Effector memory CD8-positive, alpha-beta T cell (primary cell): ENCODE measurements around the gene PSMB3.
A peak's percentile ranks its signal among the peaks of the same experiment; 100 is the strongest.

Experiments
- ATAC-seq: fragments of 150-1000 bp; cut with Tn5 transposase; replicated peaks from 2 replicates; pipeline ENCODE4 v1.10.0; 2021; ENCODE audit warnings: mild to moderate bottlenecking, moderate library complexity
- DNase-seq, 3 experiments: peaks; one replicate each; pipeline ENCODE4 v3.0.0; 2021
- H3K27ac Mint-ChIP-seq, 2 donors: one replicate each; pipeline ENCODE4 v1.8.0; 2022; ENCODE audit warnings: mild to moderate bottlenecking in 2 of 2, mixed read lengths in 2 of 2, moderate library complexity in 2 of 2
- H3K27me3 Mint-ChIP-seq, 2 donors: one replicate each; pipeline ENCODE4 v1.8.0; 2022; ENCODE audit warnings: mixed read lengths in 2 of 2
- H3K36me3 Mint-ChIP-seq: one replicate; pipeline ENCODE4 v1.8.0; 2022; ENCODE audit warnings: mild to moderate bottlenecking, moderate library complexity, mixed read lengths; ENCODE audit not compliant: insufficient read depth
- H3K4me1 Mint-ChIP-seq, 2 donors: one replicate each; pipeline ENCODE4 v1.8.0; 2022; ENCODE audit warnings: low read depth in 2 of 2, mixed read lengths in 2 of 2
- H3K4me3 Mint-ChIP-seq, 2 donors: one replicate each; pipeline ENCODE4 v1.8.0; 2022; ENCODE audit warnings: mild to moderate bottlenecking in 2 of 2, mixed read lengths in 2 of 2, moderate library complexity in 2 of 2
- H3K9me3 Mint-ChIP-seq, 2 donors: one replicate each; pipeline ENCODE4 v1.8.0; 2022; ENCODE audit warnings: mixed read lengths in 2 of 2

The PSMB3 gene

DNA sequence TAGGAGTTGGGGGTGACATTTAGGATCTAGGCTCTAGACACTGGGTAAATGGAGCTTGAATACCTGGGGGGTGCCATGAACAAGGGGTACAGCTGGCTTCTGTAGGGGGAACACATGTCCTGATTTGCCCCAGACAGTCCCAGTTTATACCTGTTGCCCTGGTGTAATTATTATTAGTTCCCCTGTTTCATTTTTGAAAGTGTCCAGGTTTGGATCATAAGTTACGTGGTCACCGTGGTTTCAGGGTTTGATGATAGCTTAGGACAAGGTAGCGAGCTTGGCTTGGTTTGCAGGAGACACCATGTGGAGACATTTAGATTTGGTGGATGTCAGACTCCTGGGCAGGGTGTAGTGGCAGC is 42.0 kb upstream of the PSMB3 start:
- peaks cover 74% of the 10 kb centered on the region for H3K36me3 Mint-ChIP-seq
- no peaks in the 10 kb centered on the region for H3K27me3 Mint-ChIP-seq
- ATAC-seq (no peak), DNase-seq (no peak)
- no peaks in the 10 kb centered on the region for H3K9me3 Mint-ChIP-seq
- H3K4me1 Mint-ChIP-seq, result peaks cover 40 to 47% of the 10 kb centered on the region in 2 donors
- peak overlapping the region; percentile 42 to 85 for H3K27ac Mint-ChIP-seq
- peak overlapping the region in 1 of 2 donors; percentile 50 for H3K4me3 Mint-ChIP-seq

DNA sequence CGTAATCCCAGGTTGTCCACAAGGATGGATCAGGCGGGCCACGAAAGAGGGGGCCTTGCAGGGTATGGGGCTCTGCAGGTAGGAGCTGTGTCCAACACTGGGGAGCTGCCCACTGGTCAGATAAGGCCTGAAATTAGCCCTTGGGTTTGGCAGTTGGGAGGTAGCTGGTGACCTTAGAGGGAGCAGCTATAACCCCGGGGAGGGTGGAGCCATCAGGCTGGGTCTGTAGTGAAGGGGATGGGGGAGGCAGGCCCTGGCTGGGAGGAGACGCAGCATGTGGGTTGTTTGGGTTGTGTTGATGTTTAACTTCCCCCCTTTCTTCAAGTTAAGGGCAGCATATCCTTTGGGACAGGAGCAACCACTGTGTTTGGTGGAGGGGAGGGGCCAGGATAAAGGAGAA is 41.6 kb upstream of the PSMB3 start:
- peaks cover 44 to 45% of the 10 kb centered on the region in 2 donors for H3K4me1 Mint-ChIP-seq
- peak overlapping the region in 1 of 2 donors; percentile 50 for H3K4me3 Mint-ChIP-seq
- no peak for DNase-seq
- no peaks in the 10 kb centered on the region for H3K9me3 Mint-ChIP-seq
- H3K27ac Mint-ChIP-seq, result peak overlapping the region; percentile 42 to 85
- ATAC-seq, result no peak
- H3K36me3 Mint-ChIP-seq, result peaks cover 73% of the 10 kb centered on the region
- H3K27me3 Mint-ChIP-seq, result no peaks in the 10 kb centered on the region

DNA sequence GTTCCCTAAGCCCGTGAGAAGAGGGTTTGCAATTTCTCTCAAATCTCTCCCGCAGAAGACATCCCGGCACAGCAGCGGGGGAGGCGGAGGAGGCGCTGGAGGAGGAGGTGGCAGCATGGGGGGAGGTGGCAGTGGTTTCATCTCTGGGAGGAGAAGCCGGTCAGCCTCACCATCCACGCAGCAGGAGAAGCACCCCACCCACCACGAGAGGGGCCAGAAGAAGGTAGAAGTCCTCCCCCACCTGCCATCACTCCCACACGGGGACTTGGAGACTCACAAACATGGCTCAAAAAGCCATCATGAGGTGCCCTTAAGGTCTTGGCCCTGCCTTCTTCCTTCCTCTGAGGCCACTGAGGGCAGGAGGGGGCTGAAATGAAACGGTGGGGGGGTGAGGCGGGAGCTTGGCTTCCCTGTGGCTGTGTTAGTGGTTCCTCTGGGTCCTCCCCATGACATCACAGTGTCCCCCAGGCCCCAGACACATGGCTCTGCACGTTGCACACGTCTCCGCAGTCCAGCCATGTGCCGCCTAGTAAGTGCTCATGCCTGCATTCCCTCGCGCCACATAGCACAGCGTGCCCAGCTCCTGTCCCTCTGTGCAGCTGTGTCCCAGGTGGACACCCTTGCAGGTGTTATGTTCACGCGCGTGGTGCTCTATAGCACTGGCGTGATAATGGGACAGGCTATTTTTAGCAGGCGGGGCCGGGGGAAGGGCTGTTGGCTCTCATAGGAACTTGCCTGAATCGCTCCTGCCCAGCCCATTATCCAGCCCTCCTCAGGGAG is 40.6 kb upstream of the PSMB3 start:
- H3K4me3 Mint-ChIP-seq, result no peak overlapping the region
- peaks cover 39 to 46% of the 10 kb centered on the region in 2 donors for H3K4me1 Mint-ChIP-seq
- no peak for DNase-seq

DNA sequence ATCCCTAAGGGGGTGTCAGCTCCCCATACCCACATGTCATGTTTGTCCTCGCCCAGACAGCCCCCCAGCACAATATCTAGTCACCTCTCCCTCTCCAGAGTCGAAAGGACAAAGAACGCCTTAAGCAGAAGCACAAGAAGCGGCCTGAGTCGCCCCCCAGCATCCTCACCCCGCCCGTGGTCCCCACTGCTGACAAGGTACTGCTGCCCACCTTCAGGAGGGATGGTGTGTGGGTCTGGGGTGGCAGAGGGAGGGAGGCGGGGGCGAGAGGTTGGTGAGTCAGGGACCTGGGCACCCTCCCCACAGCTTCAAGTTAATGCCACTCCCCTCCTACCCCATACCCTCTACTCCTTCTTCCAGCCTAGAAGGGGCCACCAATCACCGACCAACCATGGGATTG is 39.9 kb upstream of the PSMB3 start:
- Mint-ChIP-seq H3K4me1 (peaks cover 33 to 44% of the 10 kb centered on the region in 2 donors), H3K36me3 (peaks cover 66% of the 10 kb centered on the region), H3K27me3 (no peaks in the 10 kb centered on the region), H3K27ac (peak overlapping the region in 1 of 2 donors; percentile 85), H3K4me3 (no peak overlapping the region), H3K9me3 (no peaks in the 10 kb centered on the region)
- ATAC-seq (no peak), DNase-seq (no peak)

More for the DNA sequence above, 40.6 kb upstream of the PSMB3 start:
- Mint-ChIP-seq H3K36me3 (peaks cover 66% of the 10 kb centered on the region), H3K27ac (peak overlapping the region in 1 of 2 donors; percentile 85), H3K9me3 (no peaks in the 10 kb centered on the region), H3K27me3 (no peaks in the 10 kb centered on the region)
- peak; percentile 33 for ATAC-seq

DNA sequence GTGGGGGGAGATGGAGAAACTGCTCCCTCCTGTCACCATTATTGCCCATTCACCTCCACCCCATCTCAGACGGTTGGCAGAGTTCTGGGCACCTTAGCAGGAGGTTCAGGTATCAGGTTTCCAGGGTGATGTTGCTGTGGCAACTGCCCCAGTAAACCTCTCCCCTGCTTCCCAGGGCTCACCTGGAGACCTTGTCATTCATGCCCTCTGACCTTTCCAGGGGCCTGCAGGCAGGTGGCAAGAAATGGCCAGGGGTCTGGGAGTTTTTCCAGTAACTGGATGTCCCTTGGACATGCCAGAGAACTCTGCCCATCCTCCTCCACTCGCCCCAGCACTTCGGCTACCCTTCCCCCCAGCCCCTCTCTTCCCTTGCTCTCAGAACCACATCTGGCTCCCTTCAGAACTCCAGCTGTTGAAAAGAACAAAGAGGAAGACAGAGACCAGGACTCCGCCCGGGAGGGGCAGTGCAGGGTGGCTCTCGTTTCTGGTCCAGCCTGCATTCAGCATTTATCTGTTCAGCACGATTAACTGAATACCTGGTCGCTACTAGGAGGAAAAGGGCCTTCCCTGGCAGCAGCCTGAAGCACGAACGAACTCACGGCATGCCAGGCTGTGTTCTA is 39.0 kb upstream of the PSMB3 start:
- Mint-ChIP-seq H3K27me3 (no peaks in the 10 kb centered on the region), H3K9me3 (no peaks in the 10 kb centered on the region), H3K27ac (peak overlapping the region in 1 of 2 donors; percentile 38), H3K36me3 (peaks cover 64% of the 10 kb centered on the region), H3K4me1 (peaks cover 29 to 42% of the 10 kb centered on the region in 2 donors), H3K4me3 (no peak overlapping the region)
- no peak for ATAC-seq
- DNase-seq, result no peak

DNA sequence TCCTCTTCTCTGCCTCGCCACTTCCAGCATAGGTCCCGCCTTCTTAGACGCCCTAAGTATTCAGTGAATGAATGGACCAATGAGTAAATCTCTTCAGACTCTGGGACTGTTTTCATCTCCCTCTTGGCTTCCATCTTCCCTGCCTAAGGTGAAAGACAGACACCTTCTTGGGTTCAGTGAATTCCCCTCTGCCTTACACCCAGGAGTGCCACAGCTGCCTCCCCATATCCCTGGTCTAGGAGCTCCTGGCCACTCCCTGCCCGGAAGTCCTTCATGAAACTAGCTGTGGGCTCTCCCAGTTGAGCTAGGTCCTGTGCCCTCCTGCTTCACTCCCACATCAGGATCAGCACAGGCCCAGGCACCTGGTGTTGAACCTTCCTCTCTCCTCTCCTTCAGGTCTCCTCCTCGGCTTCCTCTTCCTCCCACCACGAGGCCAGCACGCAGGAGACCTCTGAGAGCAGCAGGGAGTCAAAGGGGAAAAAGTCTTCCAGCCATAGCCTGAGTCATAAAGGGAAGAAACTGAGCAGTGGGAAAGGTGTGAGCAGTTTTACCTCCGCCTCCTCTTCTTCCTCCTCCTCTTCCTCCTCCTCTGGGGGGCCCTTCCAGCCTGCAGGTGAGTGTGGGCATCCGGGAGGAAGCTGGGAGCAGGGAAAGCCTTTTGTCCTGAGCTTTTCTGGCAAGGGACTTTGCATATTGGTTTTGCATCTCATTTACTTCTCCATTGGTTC is 37.2 kb upstream of the PSMB3 start:
- Mint-ChIP-seq H3K9me3 (no peaks in the 10 kb centered on the region), H3K4me3 (no peak overlapping the region), H3K36me3 (peaks cover 58% of the 10 kb centered on the region), H3K27ac (peak overlapping the region; percentile 66 to 90), H3K27me3 (no peaks in the 10 kb centered on the region), H3K4me1 (peaks cover 18 to 32% of the 10 kb centered on the region in 2 donors)
- ATAC-seq (no peak), DNase-seq (no peak)

DNA sequence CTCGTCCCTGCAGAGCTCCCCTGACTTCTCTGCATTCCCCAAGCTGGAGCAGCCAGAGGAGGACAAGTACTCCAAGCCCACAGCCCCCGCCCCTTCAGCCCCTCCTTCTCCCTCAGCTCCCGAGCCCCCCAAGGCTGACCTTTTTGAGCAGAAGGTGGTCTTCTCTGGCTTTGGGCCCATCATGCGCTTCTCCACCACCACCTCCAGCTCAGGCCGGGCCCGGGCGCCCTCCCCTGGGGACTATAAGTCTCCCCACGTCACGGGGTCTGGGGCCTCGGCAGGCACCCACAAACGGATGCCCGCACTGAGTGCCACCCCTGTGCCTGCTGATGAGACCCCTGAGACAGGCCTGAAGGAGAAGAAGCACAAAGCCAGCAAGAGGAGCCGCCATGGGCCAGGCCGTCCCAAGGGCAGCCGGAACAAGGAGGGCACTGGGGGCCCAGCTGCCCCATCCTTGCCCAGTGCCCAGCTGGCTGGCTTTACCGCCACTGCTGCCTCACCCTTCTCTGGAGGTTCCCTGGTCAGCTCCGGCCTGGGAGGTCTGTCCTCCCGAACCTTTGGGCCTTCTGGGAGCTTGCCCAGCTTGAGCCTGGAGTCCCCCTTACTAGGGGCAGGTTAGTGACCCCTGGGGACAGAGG is 36.1 kb upstream of the PSMB3 start:
- Mint-ChIP-seq H3K27ac (peak overlapping the region; percentile 49 to 88), H3K4me1 (peaks cover 15 to 29% of the 10 kb centered on the region in 2 donors), H3K9me3 (no peaks in the 10 kb centered on the region), H3K27me3 (no peaks in the 10 kb centered on the region), H3K4me3 (no peak overlapping the region), H3K36me3 (peaks cover 60% of the 10 kb centered on the region)
- DNase-seq (no peak), ATAC-seq (no peak)

DNA sequence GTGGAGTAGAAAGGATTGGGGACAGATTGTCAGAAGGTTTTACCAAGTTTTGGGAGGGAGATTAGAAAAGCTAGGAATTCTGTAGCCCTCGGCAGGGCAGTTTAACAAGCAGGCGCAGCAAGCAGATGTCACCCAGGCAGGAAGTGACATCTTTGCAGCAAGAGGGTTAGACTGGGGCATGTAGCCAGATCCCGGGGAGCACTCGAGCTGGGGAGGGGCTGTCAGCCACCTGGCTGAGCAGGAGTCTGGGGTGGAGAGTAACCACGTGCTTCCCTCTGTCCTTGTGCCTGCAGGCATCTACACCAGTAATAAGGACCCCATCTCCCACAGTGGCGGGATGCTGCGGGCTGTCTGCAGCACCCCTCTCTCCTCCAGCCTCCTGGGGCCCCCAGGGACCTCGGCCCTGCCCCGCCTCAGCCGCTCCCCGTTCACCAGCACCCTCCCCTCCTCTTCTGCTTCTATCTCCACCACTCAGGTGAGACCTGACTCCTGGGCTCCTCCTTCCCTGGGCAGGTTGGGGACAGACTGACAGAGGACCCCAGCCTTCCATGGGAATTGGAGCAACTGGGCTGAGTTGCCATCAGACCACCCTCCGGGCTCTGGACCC is 35.3 kb upstream of the PSMB3 start:
- no peak for ATAC-seq
- H3K9me3 Mint-ChIP-seq, result no peaks in the 10 kb centered on the region
- H3K36me3 Mint-ChIP-seq, result peaks cover 55% of the 10 kb centered on the region
- H3K4me1 Mint-ChIP-seq, result peaks cover 15 to 29% of the 10 kb centered on the region in 2 donors
- H3K4me3 Mint-ChIP-seq, result no peak overlapping the region
- H3K27me3 Mint-ChIP-seq, result no peaks in the 10 kb centered on the region
- no peak for DNase-seq
- H3K27ac Mint-ChIP-seq, result peak overlapping the region; percentile 49 to 88

DNA sequence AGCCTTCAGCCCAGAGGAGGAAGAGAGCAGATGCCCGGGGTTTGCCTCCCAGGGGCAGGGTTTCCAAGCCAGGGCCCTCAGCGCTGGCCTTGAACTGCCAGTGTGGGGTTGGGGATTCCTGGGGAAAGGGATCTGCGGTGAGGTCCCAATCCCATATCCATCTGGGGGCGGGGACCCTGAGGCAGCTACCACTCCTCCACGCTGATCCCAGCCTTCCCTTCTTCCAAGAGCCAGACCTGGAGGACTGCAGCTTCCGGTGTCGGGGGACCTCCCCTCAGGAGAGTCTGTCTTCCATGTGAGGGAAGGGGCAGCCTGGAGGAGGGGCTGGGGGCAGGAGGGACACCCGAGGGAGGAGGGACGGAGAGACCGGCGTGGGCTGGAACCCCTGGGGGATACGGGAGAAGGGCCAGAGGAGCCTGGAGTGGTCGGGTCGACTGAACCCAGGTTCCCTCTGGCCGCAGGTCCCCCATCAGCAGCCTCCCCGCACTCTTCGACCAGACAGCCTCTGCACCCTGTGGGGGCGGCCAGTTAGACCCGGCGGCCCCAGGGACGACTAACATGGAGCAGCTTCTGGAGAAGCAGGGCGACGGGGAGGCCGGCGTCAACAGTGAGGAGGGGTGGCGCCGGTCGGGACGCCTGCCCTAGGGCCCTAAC is 33.1 kb upstream of the PSMB3 start:
- H3K9me3 Mint-ChIP-seq, result no peaks in the 10 kb centered on the region

DNA sequence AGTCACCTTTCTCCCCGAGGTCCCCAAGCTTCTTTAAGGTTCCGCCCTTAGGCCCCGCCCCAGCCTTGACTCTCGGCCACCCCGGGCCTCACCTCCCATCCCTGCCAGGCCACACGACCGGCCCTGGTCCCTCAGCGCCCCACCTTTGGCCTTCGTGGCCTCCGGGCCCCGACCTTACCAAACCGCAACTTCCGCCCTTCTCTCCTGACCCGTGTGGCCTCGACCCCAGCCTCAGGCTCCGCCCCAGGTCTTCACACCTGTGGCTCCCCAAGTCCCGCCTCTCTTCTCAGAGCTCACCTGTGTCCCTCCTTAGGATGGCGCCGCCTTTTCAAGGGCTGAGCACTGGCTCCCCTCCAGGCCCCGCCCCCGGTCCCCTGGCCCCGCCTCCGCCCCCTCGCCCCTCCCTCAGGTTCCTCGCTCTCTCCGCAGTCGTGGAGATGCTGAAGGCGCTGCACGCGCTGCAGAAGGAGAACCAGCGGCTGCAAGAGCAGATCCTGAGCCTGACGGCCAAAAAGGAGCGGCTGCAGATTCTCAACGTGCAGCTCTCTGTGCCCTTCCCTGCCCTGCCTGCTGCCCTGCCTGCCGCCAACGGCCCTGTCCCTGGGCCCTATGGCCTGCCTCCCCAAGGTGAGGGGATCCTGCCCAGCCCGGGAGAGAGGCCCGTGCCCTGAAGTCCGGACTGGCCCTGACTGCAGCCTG is 32.4 kb upstream of the PSMB3 start:
- Mint-ChIP-seq H3K27ac (no peak overlapping the region), H3K4me1 (peaks cover 34 to 48% of the 10 kb centered on the region in 2 donors), H3K36me3 (peaks cover 51% of the 10 kb centered on the region), H3K9me3 (no peaks in the 10 kb centered on the region), H3K4me3 (no peak overlapping the region), H3K27me3 (no peaks in the 10 kb centered on the region)
- DNase-seq, result no peak
- no peak for ATAC-seq

More for the DNA sequence above, 33.1 kb upstream of the PSMB3 start:
- Mint-ChIP-seq H3K27me3 (no peaks in the 10 kb centered on the region), H3K4me3 (no peak overlapping the region), H3K36me3 (peaks cover 51% of the 10 kb centered on the region), H3K27ac (peak overlapping the region; percentile 71 to 88), H3K4me1 (peaks cover 28 to 44% of the 10 kb centered on the region in 2 donors)
- DNase-seq (no peak), ATAC-seq (no peak)

DNA sequence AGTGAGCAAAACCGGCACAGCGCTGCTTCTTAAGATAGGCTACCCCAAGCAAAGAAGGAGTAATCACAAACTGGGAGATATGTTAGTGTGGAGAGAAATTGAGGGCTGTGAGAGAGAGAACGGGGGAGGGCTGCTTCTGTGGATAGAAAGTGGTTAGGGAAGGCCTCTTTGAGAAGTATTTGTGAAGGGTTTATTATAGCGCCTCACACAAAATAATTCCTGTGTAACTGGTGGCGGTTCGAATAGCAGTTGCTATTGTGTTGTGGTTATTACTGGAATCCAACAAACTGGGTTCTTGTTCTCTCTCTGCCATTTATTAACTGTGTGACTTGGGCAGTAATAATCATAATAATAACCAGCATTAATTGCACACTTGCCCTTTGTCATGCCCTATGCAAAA is 31.6 kb upstream of the PSMB3 start:
- Mint-ChIP-seq H3K27ac (peak overlapping the region in 1 of 2 donors; percentile 62), H3K27me3 (no peaks in the 10 kb centered on the region), H3K4me3 (no peak overlapping the region), H3K4me1 (peaks cover 39 to 45% of the 10 kb centered on the region in 2 donors), H3K36me3 (peaks cover 56% of the 10 kb centered on the region), H3K9me3 (no peaks in the 10 kb centered on the region)
- ATAC-seq (no peak), DNase-seq (no peak)

DNA sequence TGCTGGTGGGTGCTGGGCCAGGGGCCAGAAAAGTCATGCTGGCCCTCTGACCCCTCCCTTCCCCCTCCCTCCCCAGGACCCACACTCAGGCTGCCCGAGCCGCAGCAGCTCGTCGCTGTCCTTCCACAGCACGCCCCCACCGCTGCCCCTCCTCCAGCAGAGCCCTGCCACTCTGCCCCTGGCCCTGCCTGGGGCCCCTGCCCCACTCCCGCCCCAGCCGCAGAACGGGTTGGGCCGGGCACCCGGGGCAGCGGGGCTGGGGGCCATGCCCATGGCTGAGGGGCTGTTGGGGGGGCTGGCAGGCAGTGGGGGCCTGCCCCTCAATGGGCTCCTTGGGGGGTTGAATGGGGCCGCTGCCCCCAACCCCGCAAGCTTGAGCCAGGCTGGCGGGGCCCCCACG is 30.7 kb upstream of the PSMB3 start:
- Mint-ChIP-seq H3K9me3 (no peaks in the 10 kb centered on the region), H3K27me3 (no peaks in the 10 kb centered on the region), H3K4me1 (peaks cover 45% of the 10 kb centered on the region in 2 donors), H3K4me3 (no peak overlapping the region), H3K27ac (no peak overlapping the region), H3K36me3 (peaks cover 58% of the 10 kb centered on the region)
- ATAC-seq (no peak), DNase-seq (no peak)
